KMS-11 (cell line): Measurements from ENCODE around the gene CNOT3.

ENCODE experiments used
- H2AFZ ChIP-seq: fragments of 200-600 bp; sonication (generic); 2 replicates; pipeline ENCODE4 v1.6.1; 2016; ENCODE audit warnings: antibody characterized with exemption, mixed run types, low read depth
- H3K27ac ChIP-seq: fragments of 200-600 bp; sonication (generic); 2 replicates; pipeline ENCODE4 v1.6.1; 2016; ENCODE audit warnings: mild to moderate bottlenecking, mixed run types
- H3K27me3 ChIP-seq: fragments of 200-600 bp; sonication (generic); 2 replicates; pipeline ENCODE4 v1.6.1; 2017; ENCODE audit warnings: mild to moderate bottlenecking, low read depth, mixed run types, moderate library complexity; ENCODE audit not compliant: insufficient read depth
- H3K36me3 ChIP-seq: fragments of 200-600 bp; sonication (generic); 2 replicates; pipeline ENCODE4 v1.6.1; 2017; ENCODE audit warnings: mild to moderate bottlenecking, mixed run types; ENCODE audit not compliant: insufficient read depth
- H3K4me1 ChIP-seq: fragments of 200-600 bp; sonication (generic); 2 replicates; pipeline ENCODE4 v1.6.1; 2016; ENCODE audit warnings: mild to moderate bottlenecking, low read depth, mixed run types; ENCODE audit not compliant: poor library complexity, severe bottlenecking
- H3K4me2 ChIP-seq: fragments of 200-600 bp; sonication (generic); 2 replicates; pipeline ENCODE4 v1.7.0; 2016; ENCODE audit warnings: mild to moderate bottlenecking, mixed run types
- H3K4me3 ChIP-seq: fragments of 200-600 bp; sonication (generic); IDR thresholded peaks from 2 replicates; pipeline ENCODE4 v1.6.1; 2017; ENCODE audit warnings: low read depth, low read length, mixed read lengths; ENCODE audit not compliant: insufficient read depth
- H3K79me2 ChIP-seq: fragments of 200-600 bp; sonication (generic); 2 replicates; pipeline ENCODE4 v1.6.1; 2016; ENCODE audit warnings: low read depth, mixed run types; ENCODE audit not compliant: insufficient read depth
- H3K9ac ChIP-seq: fragments of 200-600 bp; sonication (generic); 2 replicates; pipeline ENCODE4 v1.6.1; 2016; ENCODE audit warnings: mild to moderate bottlenecking, mixed run types
- H4K20me1 ChIP-seq: fragments of 200-600 bp; sonication (generic); 2 replicates; pipeline ENCODE4 v1.6.1; 2016; ENCODE audit warnings: mild to moderate bottlenecking, mixed run types; ENCODE audit not compliant: insufficient read depth
- CTCF ChIP-seq: fragments of 200-600 bp; sonication (generic); conservative IDR thresholded peaks from 2 replicates; pipeline ENCODE4 v1.6.1; 2017; ENCODE audit warnings: low read depth, mild to moderate bottlenecking, antibody characterized with exemption, low read length, moderate library complexity, mixed read lengths

Gene CNOT3

GRCh38 chr19:54151362-54152035 lies 13.9 kb downstream of the CNOT3 start:
- Histone ChIP-seq H3K4me2 (no peak overlapping the region), H2AFZ (no peak overlapping the region), H4K20me1 (no peaks in the 10 kb centered on the region), H3K36me3 (0 out of 2 replicates have a peak, but pooled peaks cover 3% of the 10 kb centered on the region), H3K27me3 (no peaks in the 10 kb centered on the region), H3K79me2 (no peaks in the 10 kb centered on the region), H3K4me3 (no peak overlapping the region), H3K4me1 (peaks cover 5% of the 10 kb centered on the region), H3K27ac (no peak overlapping the region), H3K9ac (no peak overlapping the region)
- TF ChIP-seq CTCF: no peak

GRCh38 chr19:54152267-54152666 lies 14.7 kb downstream of the CNOT3 start:
- Histone ChIP-seq H3K4me2 (no peak overlapping the region), H3K79me2 (no peaks in the 10 kb centered on the region), H3K4me3 (no peak overlapping the region), H3K27me3 (no peaks in the 10 kb centered on the region), H3K4me1 (peaks cover 5% of the 10 kb centered on the region), H4K20me1 (no peaks in the 10 kb centered on the region), H3K9ac (no peak overlapping the region), H2AFZ (no peak overlapping the region), H3K27ac (no peak overlapping the region), H3K36me3 (0 out of 2 replicates have a peak, but pooled peaks cover 3% of the 10 kb centered on the region)
- TF ChIP-seq CTCF: no peak

GRCh38 chr19:54152878-54153524 lies 15.4 kb downstream of the CNOT3 start:
- TF ChIP-seq CTCF: no peak
- Histone ChIP-seq H3K79me2 (peaks cover 5% of the 10 kb centered on the region; the same call in 1 of the 2 replicates), H3K27me3 (no peaks in the 10 kb centered on the region), H3K36me3 (0 out of 2 replicates have a peak, but pooled peaks cover 3% of the 10 kb centered on the region), H3K4me2 (no peak overlapping the region), H2AFZ (no peak overlapping the region), H3K9ac (no peak overlapping the region), H4K20me1 (no peaks in the 10 kb centered on the region), H3K4me3 (no peak overlapping the region), H3K27ac (no peak overlapping the region), H3K4me1 (peaks cover 8% of the 10 kb centered on the region)

- no peak overlapping the region for H3K4me2 ChIP-seq
- no peaks in the 10 kb centered on the region for H4K20me1 ChIP-seq
- H3K27me3 ChIP-seq: no peaks in the 10 kb centered on the region
- 0 out of 2 replicates have a peak, but pooled peaks cover 3% of the 10 kb centered on the region for H3K36me3 ChIP-seq
- no peak overlapping the region for H3K4me3 ChIP-seq
- no peak overlapping the region for H3K9ac ChIP-seq
- H3K27ac ChIP-seq: no peak overlapping the region
- no peak overlapping the region for H2AFZ ChIP-seq
- H3K4me1 ChIP-seq: peaks cover 17% of the 10 kb centered on the region
- peaks cover 13% of the 10 kb centered on the region; the same call in 1 of the 2 replicates for H3K79me2 ChIP-seq
- TF ChIP-seq CTCF: no peak
Observed at GRCh38 chr19:54153731-54154326, 16.3 kb downstream of the CNOT3 start.
